ENCODE data around the gene C2CD3. TPM values are rescaled to one million over a fixed set of nuclear protein-coding genes. Genes with fewer than 3 reads are reported as not detected.

C2CD3 gene
- total RNA-seq, 1 donor from 2014 or later: 53.7 TPM

DNA sequence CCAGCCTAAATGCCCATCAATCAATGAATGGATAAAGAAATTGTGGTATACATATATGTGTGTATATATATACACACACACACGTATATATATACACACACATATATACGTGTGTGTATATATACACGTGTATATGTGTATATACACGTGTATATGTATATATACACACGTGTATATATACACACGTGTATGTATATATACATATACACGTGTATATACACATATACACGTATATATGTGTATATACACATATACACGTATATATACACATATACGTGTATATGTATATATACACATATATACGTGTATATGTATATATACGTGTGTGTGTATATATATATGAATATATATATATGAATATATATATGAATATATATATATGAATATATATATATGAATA lies 54.1 kb downstream of the C2CD3 start:
- peaks cover 13% of the 10 kb centered on the region for H3K36me3 ChIP-seq (ENCODE audit: insufficient read depth, low read length)
- Mint-ChIP-seq H3K36me3 (ENCODE audit: low read depth, unreplicated experiment) (peaks cover 35% of the 10 kb centered on the region), H3K27me3 (ENCODE audit: low read depth, unreplicated experiment) (no peaks in the 10 kb centered on the region), H3K4me1 (ENCODE audit: low read depth, unreplicated experiment) (peaks cover 5% of the 10 kb centered on the region), H3K4me3 (ENCODE audit: unreplicated experiment) (no peak overlapping the region), H3K9me3 (ENCODE audit: unreplicated experiment) (peaks cover 5% of the 10 kb centered on the region), H3K27ac (ENCODE audit: unreplicated experiment) (no peak overlapping the region)
- no peaks in the 10 kb centered on the region for H3K4me1 ChIP-seq (ENCODE audit: insufficient read depth, low read length)
- no peak overlapping the region for H2AFZ ChIP-seq (ENCODE audit: low read depth, low read length)
- no peaks in the 10 kb centered on the region for H4K20me1 ChIP-seq (ENCODE audit: insufficient read depth, low read length)
- FAIRE-seq: no peak
- H3K4me3 ChIP-seq (ENCODE audit: insufficient read depth, low read depth, low read length): no peak overlapping the region
- no peak for TF ChIP-seq EZH2 (IDR thresholded peaks at IDR 0.05; ENCODE audit: insufficient read depth, low read length)
- TF ChIP-seq, protein P1, sequence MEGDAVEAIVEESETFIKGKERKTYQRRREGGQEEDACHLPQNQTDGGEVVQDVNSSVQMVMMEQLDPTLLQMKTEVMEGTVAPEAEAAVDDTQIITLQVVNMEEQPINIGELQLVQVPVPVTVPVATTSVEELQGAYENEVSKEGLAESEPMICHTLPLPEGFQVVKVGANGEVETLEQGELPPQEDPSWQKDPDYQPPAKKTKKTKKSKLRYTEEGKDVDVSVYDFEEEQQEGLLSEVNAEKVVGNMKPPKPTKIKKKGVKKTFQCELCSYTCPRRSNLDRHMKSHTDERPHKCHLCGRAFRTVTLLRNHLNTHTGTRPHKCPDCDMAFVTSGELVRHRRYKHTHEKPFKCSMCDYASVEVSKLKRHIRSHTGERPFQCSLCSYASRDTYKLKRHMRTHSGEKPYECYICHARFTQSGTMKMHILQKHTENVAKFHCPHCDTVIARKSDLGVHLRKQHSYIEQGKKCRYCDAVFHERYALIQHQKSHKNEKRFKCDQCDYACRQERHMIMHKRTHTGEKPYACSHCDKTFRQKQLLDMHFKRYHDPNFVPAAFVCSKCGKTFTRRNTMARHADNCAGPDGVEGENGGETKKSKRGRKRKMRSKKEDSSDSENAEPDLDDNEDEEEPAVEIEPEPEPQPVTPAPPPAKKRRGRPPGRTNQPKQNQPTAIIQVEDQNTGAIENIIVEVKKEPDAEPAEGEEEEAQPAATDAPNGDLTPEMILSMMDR (IDR thresholded peaks at IDR 0.05; ENCODE audit: insufficient read depth, low read depth, low read length): no peak
- no peak overlapping the region for H3K27ac ChIP-seq (ENCODE audit: low read depth, low read length)
- no peaks in the 10 kb centered on the region for H3K27me3 ChIP-seq (ENCODE audit: insufficient read depth, low read length)
- H3K4me2 ChIP-seq (ENCODE audit: low read length): no peak overlapping the region
- H3K79me2 ChIP-seq (ENCODE audit: insufficient read depth, low read length): no peaks in the 10 kb centered on the region
- no peak for DNase-seq (ENCODE audit: low read depth)
- no peak overlapping the region for H3K9ac ChIP-seq (ENCODE audit: low read length)
- H3K9me3 ChIP-seq (ENCODE audit: insufficient read depth, low read depth, low read length): no peaks in the 10 kb centered on the region

DNA sequence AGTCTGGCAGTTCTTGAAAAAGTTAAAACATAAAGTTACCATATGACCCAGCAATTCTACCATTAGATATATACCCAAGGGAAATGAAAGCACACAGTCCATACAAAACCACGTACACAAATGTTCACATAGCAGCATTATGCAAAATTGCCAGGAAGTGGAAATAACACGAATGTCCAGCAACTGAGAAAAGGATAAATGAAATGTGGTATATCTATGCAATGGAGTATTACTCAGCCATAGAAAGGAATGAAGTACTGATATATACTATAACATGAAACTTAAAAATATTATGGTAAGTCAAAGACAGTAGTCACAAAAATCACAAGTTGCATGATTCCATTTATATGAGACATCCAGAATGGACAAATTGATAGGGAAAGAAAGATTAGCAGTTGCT lies 57.9 kb downstream of the C2CD3 start:
- no peak overlapping the region for H3K4me2 ChIP-seq (ENCODE audit: low read length)
- H3K4me3 Mint-ChIP-seq (ENCODE audit: unreplicated experiment): no peak overlapping the region
- no peak overlapping the region for H2AFZ ChIP-seq (ENCODE audit: low read depth, low read length)
- H3K9me3 Mint-ChIP-seq (ENCODE audit: unreplicated experiment): no peaks in the 10 kb centered on the region
- FAIRE-seq: no peak
- H3K4me3 ChIP-seq (ENCODE audit: insufficient read depth, low read depth, low read length): no peak overlapping the region
- no peaks in the 10 kb centered on the region for H3K4me1 Mint-ChIP-seq (ENCODE audit: low read depth, unreplicated experiment)
- H3K4me1 ChIP-seq (ENCODE audit: insufficient read depth, low read length): no peaks in the 10 kb centered on the region
- peaks cover 7% of the 10 kb centered on the region for H3K36me3 ChIP-seq (ENCODE audit: insufficient read depth, low read length)
- no peak for DNase-seq (ENCODE audit: low read depth)
- H3K79me2 ChIP-seq (ENCODE audit: insufficient read depth, low read length): no peaks in the 10 kb centered on the region
- peaks cover 37% of the 10 kb centered on the region for H3K36me3 Mint-ChIP-seq (ENCODE audit: low read depth, unreplicated experiment)
- H3K9me3 ChIP-seq (ENCODE audit: insufficient read depth, low read depth, low read length): no peaks in the 10 kb centered on the region
- no peak overlapping the region for H3K9ac ChIP-seq (ENCODE audit: low read length)
- no peak overlapping the region for H3K27ac ChIP-seq (ENCODE audit: low read depth, low read length)
- H4K20me1 ChIP-seq (ENCODE audit: insufficient read depth, low read length): no peaks in the 10 kb centered on the region
- H3K27me3 Mint-ChIP-seq (ENCODE audit: low read depth, unreplicated experiment): no peaks in the 10 kb centered on the region
- no peak for TF ChIP-seq EZH2 (IDR thresholded peaks at IDR 0.05; ENCODE audit: insufficient read depth, low read length)
- TF ChIP-seq, protein P1 (IDR thresholded peaks at IDR 0.05; ENCODE audit: insufficient read depth, low read depth, low read length): no peak
- no peak overlapping the region for H3K27ac Mint-ChIP-seq (ENCODE audit: unreplicated experiment)
- H3K27me3 ChIP-seq (ENCODE audit: insufficient read depth, low read length): no peaks in the 10 kb centered on the region

DNA sequence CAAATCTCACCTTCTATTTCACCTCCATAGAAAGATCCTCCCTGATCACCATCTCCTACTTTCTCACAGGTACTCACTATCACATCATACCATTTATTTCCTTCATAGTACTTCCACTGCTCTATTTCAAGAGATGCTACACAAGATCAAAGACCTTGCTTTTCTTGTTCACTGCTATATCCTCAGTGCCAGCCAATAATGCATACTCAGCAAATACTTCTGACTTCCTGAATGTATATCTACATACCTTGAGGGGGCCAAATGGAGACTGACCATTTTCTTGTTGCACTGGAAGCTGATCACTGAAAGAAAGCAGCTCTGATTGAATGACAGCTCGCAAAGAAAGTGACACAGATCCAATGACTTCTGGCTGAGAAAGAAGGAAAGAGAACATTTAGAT lies 64.7 kb downstream of the C2CD3 start:
- Histone ChIP-seq H3K36me3 (ENCODE audit: insufficient read depth, low read length) (peaks cover 28% of the 10 kb centered on the region), H3K9me3 (ENCODE audit: insufficient read depth, low read depth, low read length) (no peaks in the 10 kb centered on the region), H3K79me2 (ENCODE audit: insufficient read depth, low read length) (no peaks in the 10 kb centered on the region), H3K27me3 (ENCODE audit: insufficient read depth, low read length) (no peaks in the 10 kb centered on the region), H3K4me2 (ENCODE audit: low read length) (no peak overlapping the region), H3K4me1 (ENCODE audit: insufficient read depth, low read length) (no peaks in the 10 kb centered on the region), H2AFZ (ENCODE audit: low read depth, low read length) (no peak overlapping the region), H3K4me3 (ENCODE audit: insufficient read depth, low read depth, low read length) (no peak overlapping the region), H3K27ac (ENCODE audit: low read depth, low read length) (no peak overlapping the region), H4K20me1 (ENCODE audit: insufficient read depth, low read length) (no peaks in the 10 kb centered on the region), H3K9ac (ENCODE audit: low read length) (no peak overlapping the region)
- H3K4me3 Mint-ChIP-seq (ENCODE audit: unreplicated experiment): no peak overlapping the region
- peaks cover 25% of the 10 kb centered on the region for H3K36me3 Mint-ChIP-seq (ENCODE audit: low read depth, unreplicated experiment)
- no peaks in the 10 kb centered on the region for H3K4me1 Mint-ChIP-seq (ENCODE audit: low read depth, unreplicated experiment)
- TF ChIP-seq, protein P1 (IDR thresholded peaks at IDR 0.05; ENCODE audit: insufficient read depth, low read depth, low read length): no peak
- no peak for TF ChIP-seq EZH2 (IDR thresholded peaks at IDR 0.05; ENCODE audit: insufficient read depth, low read length)
- FAIRE-seq (no peak), DNase-seq (ENCODE audit: low read depth) (no peak)
- H3K27ac Mint-ChIP-seq (ENCODE audit: unreplicated experiment): no peak overlapping the region
- H3K9me3 Mint-ChIP-seq (ENCODE audit: unreplicated experiment): no peaks in the 10 kb centered on the region
- H3K27me3 Mint-ChIP-seq (ENCODE audit: low read depth, unreplicated experiment): no peaks in the 10 kb centered on the region

All from astrocyte (in vitro differentiated cells and primary cell).